HG02981 (cell line): ENCODE results near the gene OR51B6.
"Not testable (repeated sequence)": the region's sequence is repeated elsewhere in the genome, so short reads cannot be mapped to it uniquely, and the experiment has no call there.

Source experiments
- ATAC-seq: cut with Tn5 transposase; IDR thresholded peaks from one replicate; pipeline ENCODE4 v1.9.1; 2021; ENCODE audit warnings: mild to moderate bottlenecking, moderate library complexity; ENCODE audit not compliant: unreplicated experiment

OR51B6 gene

GRCh38 chr11:5351208-5351607, at the start of gene OR51B6:
Gene OR51B6 (plus strand): TSS chr11:5351508. CDS start chr11:5351508, 0 bp downstream.
- ATAC-seq = no peak

GRCh38 chr11:5301846-5302245, 49.5 kb upstream of the OR51B6 start, which contains the start of gene OR51B4:
Gene OR51B4 (minus strand): TSS chr11:5301946. CDS start chr11:5301946, 0 bp downstream.
- no peak for ATAC-seq

- ATAC-seq = no peak
Measured at GRCh38 chr11:5303626-5304025, 47.7 kb upstream of the OR51B6 start.

GRCh38 chr11:5304046-5304445, 47.3 kb upstream of the OR51B6 start:
- ATAC-seq = no peak

GRCh38 chr11:5307256-5308019, 43.9 kb upstream of the OR51B6 start:
- ATAC-seq = no peak

GRCh38 chr11:5310423-5310822, 40.9 kb upstream of the OR51B6 start:
- ATAC-seq = no peak

- ATAC-seq = not testable (repeated sequence)
Measured at GRCh38 chr11:5313326-5314023, 37.8 kb upstream of the OR51B6 start.

- no peak for ATAC-seq
Measured at GRCh38 chr11:5317292-5317691, 34.0 kb upstream of the OR51B6 start.

- no peak for ATAC-seq
Measured at GRCh38 chr11:5324197-5324596, 27.1 kb upstream of the OR51B6 start, which contains the start of gene OR51B2. Gene OR51B2 (minus strand): TSS chr11:5324297. CDS start chr11:5324297, 0 bp downstream.

GRCh38 chr11:5335170-5335569, 16.1 kb upstream of the OR51B6 start:
- ATAC-seq = no peak

- no peak for ATAC-seq
Measured at GRCh38 chr11:5336331-5336730, 15.0 kb upstream of the OR51B6 start.

- ATAC-seq = not testable (repeated sequence)
Measured at GRCh38 chr11:5337253-5337652, 14.1 kb upstream of the OR51B6 start.

GRCh38 chr11:5339771-5340322, 11.5 kb upstream of the OR51B6 start:
- ATAC-seq = peak; percentile 72

- no peak for ATAC-seq
Measured at GRCh38 chr11:5343474-5344335, 7.6 kb upstream of the OR51B6 start, which contains the start of gene OR51B5. Gene OR51B5 (minus strand): TSS chr11:5343524. CDS start chr11:5343524, 0 bp downstream.

GRCh38 chr11:5345831-5346230, 5.5 kb upstream of the OR51B6 start:
- no peak for ATAC-seq

GRCh38 chr11:5348551-5349194, 2.6 kb upstream of the OR51B6 start:
- ATAC-seq = no peak

- ATAC-seq = no peak
Measured at GRCh38 chr11:5349550-5349949, 1.8 kb upstream of the OR51B6 start.

GRCh38 chr11:5356031-5356430, 4.7 kb downstream of the OR51B6 start:
- ATAC-seq = not testable (repeated sequence)

GRCh38 chr11:5362017-5362625, 10.8 kb downstream of the OR51B6 start:
- no peak for ATAC-seq

GRCh38 chr11:5363679-5364078, 12.4 kb downstream of the OR51B6 start:
- ATAC-seq = no peak
